ENCODE results near the gene SMIM17.

SMIM17 gene

GRCh38 chr19:56613639-56614038, 29.3 kb upstream of the SMIM17 start:
- TF ChIP-seq, protein P1, sequence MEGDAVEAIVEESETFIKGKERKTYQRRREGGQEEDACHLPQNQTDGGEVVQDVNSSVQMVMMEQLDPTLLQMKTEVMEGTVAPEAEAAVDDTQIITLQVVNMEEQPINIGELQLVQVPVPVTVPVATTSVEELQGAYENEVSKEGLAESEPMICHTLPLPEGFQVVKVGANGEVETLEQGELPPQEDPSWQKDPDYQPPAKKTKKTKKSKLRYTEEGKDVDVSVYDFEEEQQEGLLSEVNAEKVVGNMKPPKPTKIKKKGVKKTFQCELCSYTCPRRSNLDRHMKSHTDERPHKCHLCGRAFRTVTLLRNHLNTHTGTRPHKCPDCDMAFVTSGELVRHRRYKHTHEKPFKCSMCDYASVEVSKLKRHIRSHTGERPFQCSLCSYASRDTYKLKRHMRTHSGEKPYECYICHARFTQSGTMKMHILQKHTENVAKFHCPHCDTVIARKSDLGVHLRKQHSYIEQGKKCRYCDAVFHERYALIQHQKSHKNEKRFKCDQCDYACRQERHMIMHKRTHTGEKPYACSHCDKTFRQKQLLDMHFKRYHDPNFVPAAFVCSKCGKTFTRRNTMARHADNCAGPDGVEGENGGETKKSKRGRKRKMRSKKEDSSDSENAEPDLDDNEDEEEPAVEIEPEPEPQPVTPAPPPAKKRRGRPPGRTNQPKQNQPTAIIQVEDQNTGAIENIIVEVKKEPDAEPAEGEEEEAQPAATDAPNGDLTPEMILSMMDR (IDR thresholded peaks at IDR 0.05; ENCODE audit: low read depth, low read length), result no peak
- Histone ChIP-seq H3K4me3 (ENCODE audit: low read depth, low read length) (no peak overlapping the region), H3K9me3 (ENCODE audit: severe bottlenecking) (no peaks in the 10 kb centered on the region), H3K27ac (no peak overlapping the region), H3K36me3 (peaks cover 3% of the 10 kb centered on the region; the same call in 1 of the 2 replicates), H3K27me3 (ENCODE audit: insufficient read depth, low read depth, severe bottlenecking) (no peaks in the 10 kb centered on the region)
- DNase-seq, result no peak

DNA sequence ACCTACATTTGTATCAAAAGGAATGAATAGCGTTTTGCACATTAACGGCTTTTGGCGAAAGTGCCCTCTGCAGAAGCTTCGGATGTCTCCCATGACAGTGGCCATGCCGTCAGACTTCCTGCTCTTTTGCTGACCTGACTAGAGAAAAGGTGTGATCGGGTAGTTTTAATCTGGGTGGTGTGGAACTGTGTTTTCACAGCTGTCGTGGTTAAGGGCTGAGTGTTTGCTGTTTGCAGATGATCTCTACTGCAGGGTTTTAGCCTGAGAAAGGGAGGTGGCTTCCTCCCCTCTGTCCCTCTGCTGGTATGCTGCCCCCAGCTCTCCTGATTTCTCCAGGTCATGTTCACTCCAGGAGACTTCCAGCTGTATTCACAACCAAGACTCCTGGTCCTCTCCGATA, 25.4 kb upstream of the SMIM17 start:
- Histone ChIP-seq H3K9me3 (ENCODE audit: severe bottlenecking) (no peaks in the 10 kb centered on the region), H3K36me3 (peaks cover 15% of the 10 kb centered on the region; the same call in 1 of the 2 replicates), H3K4me3 (ENCODE audit: low read depth, low read length) (no peak overlapping the region), H3K27ac (no peak overlapping the region), H3K27me3 (ENCODE audit: insufficient read depth, low read depth, severe bottlenecking) (no peaks in the 10 kb centered on the region)
- TF ChIP-seq, protein P1 (IDR thresholded peaks at IDR 0.05; ENCODE audit: low read depth, low read length), result no peak
- DNase-seq, result no peak

DNA sequence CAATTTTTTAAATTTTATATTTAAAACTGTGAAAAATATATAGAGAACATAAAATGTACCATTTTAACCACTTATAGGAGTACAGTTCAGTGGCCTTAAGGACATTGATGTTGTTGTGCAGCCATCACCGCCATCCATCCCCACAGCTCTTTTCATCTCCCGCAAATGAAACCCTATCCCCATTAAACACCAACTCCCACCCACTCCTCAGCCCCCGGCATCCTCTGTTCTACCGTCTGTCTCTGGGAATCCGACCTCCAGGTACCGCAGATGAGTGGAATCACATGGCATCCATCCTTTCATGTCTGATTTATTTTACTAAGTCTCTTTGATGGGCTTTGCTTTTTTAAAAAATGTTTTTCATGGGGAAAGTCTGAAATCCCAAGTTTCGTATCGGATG, 23.8 kb upstream of the SMIM17 start:
- Histone ChIP-seq H3K4me3 (ENCODE audit: low read depth, low read length) (no peak overlapping the region), H3K27me3 (ENCODE audit: insufficient read depth, low read depth, severe bottlenecking) (no peaks in the 10 kb centered on the region), H3K27ac (no peak overlapping the region), H3K9me3 (ENCODE audit: severe bottlenecking) (no peaks in the 10 kb centered on the region), H3K36me3 (peaks cover 30% of the 10 kb centered on the region)
- TF ChIP-seq, protein P1 (IDR thresholded peaks at IDR 0.05; ENCODE audit: low read depth, low read length), result no peak
- no peak for DNase-seq

DNA sequence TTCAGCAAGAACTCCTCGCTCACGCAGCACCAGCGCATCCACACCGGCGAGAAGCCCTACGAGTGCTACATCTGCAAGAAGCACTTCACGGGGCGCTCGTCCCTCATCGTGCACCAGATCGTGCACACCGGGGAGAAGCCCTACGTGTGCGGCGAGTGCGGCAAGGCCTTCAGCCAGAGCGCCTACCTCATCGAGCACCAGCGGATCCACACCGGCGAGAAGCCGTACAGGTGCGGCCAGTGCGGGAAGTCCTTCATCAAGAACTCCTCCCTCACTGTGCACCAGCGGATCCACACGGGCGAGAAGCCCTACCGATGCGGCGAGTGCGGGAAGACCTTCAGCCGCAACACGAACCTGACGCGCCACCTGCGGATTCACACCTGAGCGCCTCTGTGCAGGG, 20.6 kb upstream of the SMIM17 start:
- Histone ChIP-seq H3K9me3 (ENCODE audit: severe bottlenecking) (no peaks in the 10 kb centered on the region), H3K36me3 (peaks cover 39% of the 10 kb centered on the region)

GRCh38 chr19:56623006-56623405, 20.0 kb upstream of the SMIM17 start:
- TF ChIP-seq, protein P1 (IDR thresholded peaks at IDR 0.05; ENCODE audit: low read depth, low read length), result no peak
- DNase-seq, result no peak
- Histone ChIP-seq H3K4me3 (ENCODE audit: low read depth, low read length) (no peak overlapping the region), H3K27ac (no peak overlapping the region), H3K27me3 (ENCODE audit: insufficient read depth, low read depth, severe bottlenecking) (no peaks in the 10 kb centered on the region), H3K36me3 (peaks cover 37% of the 10 kb centered on the region), H3K9me3 (ENCODE audit: severe bottlenecking) (no peaks in the 10 kb centered on the region)

More for the DNA sequence above, 20.6 kb upstream of the SMIM17 start:
- DNase-seq, result no peak
- Histone ChIP-seq H3K27ac (no peak overlapping the region), H3K4me3 (ENCODE audit: low read depth, low read length) (no peak overlapping the region), H3K27me3 (ENCODE audit: insufficient read depth, low read depth, severe bottlenecking) (no peaks in the 10 kb centered on the region)
- TF ChIP-seq, protein P1 (IDR thresholded peaks at IDR 0.05; ENCODE audit: low read depth, low read length), result no peak

GRCh38 chr19:56625708-56626107, 17.3 kb upstream of the SMIM17 start:
- Histone ChIP-seq H3K27me3 (ENCODE audit: insufficient read depth, low read depth, severe bottlenecking) (no peaks in the 10 kb centered on the region), H3K9me3 (ENCODE audit: severe bottlenecking) (no peaks in the 10 kb centered on the region), H3K36me3 (peaks cover 36% of the 10 kb centered on the region), H3K27ac (no peak overlapping the region), H3K4me3 (ENCODE audit: low read depth, low read length) (no peak overlapping the region)
- TF ChIP-seq, protein P1 (IDR thresholded peaks at IDR 0.05; ENCODE audit: low read depth, low read length), result no peak
- no peak for DNase-seq
